ENCODE measurements around the gene CSF1.

CSF1 gene

GRCh38 chr1:109905491-109905890 lies 5.2 kb upstream of the CSF1 start:
- Histone ChIP-seq H4K91ac (ENCODE audit: low read length) (peak overlapping the region; percentile 28), H2BK15ac (ENCODE audit: low read depth, poor library complexity, severe bottlenecking) (peak overlapping the region; percentile 9), H3K23ac (ENCODE audit: low read length in 2 of 2) (no peak overlapping the region), H2BK120ac (ENCODE audit: low read depth, low read length) (no peak overlapping the region), H3K4me1 (ENCODE audit: control insufficient read depth, insufficient read depth, low read depth, low read length) (peaks cover 12% of the 10 kb centered on the region), H3K36me3 (ENCODE audit: control insufficient read depth in 1 of 2, insufficient read depth in 2 of 2, low read depth in 1 of 2, low read length in 2 of 2) (no peaks in the 10 kb centered on the region), H3K4me3 (ENCODE audit: insufficient read depth in 1 of 2, low read depth in 1 of 2, low read length in 2 of 2) (no peak overlapping the region), H3K14ac (ENCODE audit: low read length in 2 of 2) (no peak overlapping the region), H3K4ac (ENCODE audit: low read depth in 1 of 2, low read length in 2 of 2) (no peak overlapping the region), H4K8ac (ENCODE audit: low read length) (no peak overlapping the region), H3K27ac (ENCODE audit: low read length, poor library complexity, severe bottlenecking) (no peak overlapping the region), H2AFZ (ENCODE audit: low read depth, low read length) (no peak overlapping the region), H3K27me3 (ENCODE audit: control insufficient read depth in 1 of 2, insufficient read depth in 1 of 2, low read length in 2 of 2) (no peaks in the 10 kb centered on the region), H2BK5ac (ENCODE audit: low read depth, low read length, poor library complexity, severe bottlenecking) (no peak overlapping the region), H2BK12ac (ENCODE audit: low read length in 2 of 2) (peak overlapping the region; percentile 51 to 56), H3K4me2 (ENCODE audit: low read length, poor library complexity, severe bottlenecking) (no peak overlapping the region), H3K79me1 (replicated peaks; ENCODE audit: low read length, poor library complexity, severe bottlenecking) (no peaks in the 10 kb centered on the region), H3K18ac (ENCODE audit: low read depth in 1 of 2, low read length in 2 of 2) (peak overlapping the region; percentile 28 to 67), H3K9me3 (ENCODE audit: control insufficient read depth, low read length) (no peaks in the 10 kb centered on the region), H3K9ac (ENCODE audit: low read length) (no peak overlapping the region), H2AK5ac (ENCODE audit: low read length, severe bottlenecking) (no peak overlapping the region)
- no peak for DNase-seq
- 83% methylated on average over 5 of the region's 7 CpGs for WGBS

GRCh38 chr1:109906160-109906838 lies 4.3 kb upstream of the CSF1 start:
- Histone ChIP-seq H2BK15ac (ENCODE audit: low read depth, poor library complexity, severe bottlenecking) (no peak overlapping the region), H3K9ac (ENCODE audit: low read length) (no peak overlapping the region), H4K8ac (ENCODE audit: low read length) (no peak overlapping the region), H3K14ac (ENCODE audit: low read length in 2 of 2) (no peak overlapping the region), H2BK120ac (ENCODE audit: low read depth, low read length) (no peak overlapping the region), H2BK5ac (ENCODE audit: low read depth, low read length, poor library complexity, severe bottlenecking) (no peak overlapping the region), H2AFZ (ENCODE audit: low read depth, low read length) (no peak overlapping the region), H3K4me2 (ENCODE audit: low read length, poor library complexity, severe bottlenecking) (no peak overlapping the region), H3K9me3 (ENCODE audit: control insufficient read depth, low read length) (no peaks in the 10 kb centered on the region), H3K23ac (ENCODE audit: low read length in 2 of 2) (no peak overlapping the region), H4K91ac (ENCODE audit: low read length) (peak overlapping the region; percentile 25), H3K4me3 (ENCODE audit: insufficient read depth in 1 of 2, low read depth in 1 of 2, low read length in 2 of 2) (no peak overlapping the region), H3K27ac (ENCODE audit: low read length, poor library complexity, severe bottlenecking) (no peak overlapping the region), H3K4ac (ENCODE audit: low read depth in 1 of 2, low read length in 2 of 2) (no peak overlapping the region), H3K27me3 (ENCODE audit: control insufficient read depth in 1 of 2, insufficient read depth in 1 of 2, low read length in 2 of 2) (no peaks in the 10 kb centered on the region), H3K79me1 (replicated peaks; ENCODE audit: low read length, poor library complexity, severe bottlenecking) (peaks cover 2% of the 10 kb centered on the region), H3K18ac (ENCODE audit: low read depth in 1 of 2, low read length in 2 of 2) (no peak overlapping the region), H3K4me1 (ENCODE audit: control insufficient read depth, insufficient read depth, low read depth, low read length) (peaks cover 15% of the 10 kb centered on the region), H2BK12ac (ENCODE audit: low read length in 2 of 2) (peak overlapping the region; percentile 45 to 65), H2AK5ac (ENCODE audit: low read length, severe bottlenecking) (no peak overlapping the region), H3K36me3 (ENCODE audit: control insufficient read depth in 1 of 2, insufficient read depth in 2 of 2, low read depth in 1 of 2, low read length in 2 of 2) (no peaks in the 10 kb centered on the region)
- no peak for DNase-seq
- WGBS, result 85% methylated on average over 7 of the region's 7 CpGs

GRCh38 chr1:109906839-109907180 lies 3.8 kb upstream of the CSF1 start:
- H3K4ac ChIP-seq (ENCODE audit: low read depth in 1 of 2, low read length in 2 of 2), result peak overlapping the region in 1 of 2 experiments; percentile 27
- no peak overlapping the region for H2AFZ ChIP-seq (ENCODE audit: low read depth, low read length)
- no peak overlapping the region for H4K8ac ChIP-seq (ENCODE audit: low read length)
- no peak overlapping the region for H2BK120ac ChIP-seq (ENCODE audit: low read depth, low read length)
- DNase-seq, result no peak
- H4K91ac ChIP-seq (ENCODE audit: low read length), result no peak overlapping the region
- no peaks in the 10 kb centered on the region for H3K36me3 ChIP-seq (ENCODE audit: control insufficient read depth in 1 of 2, insufficient read depth in 2 of 2, low read depth in 1 of 2, low read length in 2 of 2)
- H3K18ac ChIP-seq (ENCODE audit: low read depth in 1 of 2, low read length in 2 of 2), result no peak overlapping the region
- no peaks in the 10 kb centered on the region for H3K9me3 ChIP-seq (ENCODE audit: control insufficient read depth, low read length)
- peak overlapping the region in 1 of 2 experiments; percentile 32 for H3K14ac ChIP-seq (ENCODE audit: low read length in 2 of 2)
- H3K79me1 ChIP-seq (replicated peaks; ENCODE audit: low read length, poor library complexity, severe bottlenecking), result peaks cover 3% of the 10 kb centered on the region
- H2BK12ac ChIP-seq (ENCODE audit: low read length in 2 of 2), result peak overlapping the region; percentile 59 to 65
- H2AK5ac ChIP-seq (ENCODE audit: low read length, severe bottlenecking), result no peak overlapping the region
- H2BK15ac ChIP-seq (ENCODE audit: low read depth, poor library complexity, severe bottlenecking), result peak overlapping the region; percentile 54
- no peak overlapping the region for H3K4me3 ChIP-seq (ENCODE audit: insufficient read depth in 1 of 2, low read depth in 1 of 2, low read length in 2 of 2)
- peaks cover 14% of the 10 kb centered on the region for H3K4me1 ChIP-seq (ENCODE audit: control insufficient read depth, insufficient read depth, low read depth, low read length)
- WGBS, result 86% methylated on average over 4 of the region's 4 CpGs
- no peak overlapping the region for H3K23ac ChIP-seq (ENCODE audit: low read length in 2 of 2)
- H3K9ac ChIP-seq (ENCODE audit: low read length), result no peak overlapping the region
- H3K27ac ChIP-seq (ENCODE audit: low read length, poor library complexity, severe bottlenecking), result no peak overlapping the region
- no peaks in the 10 kb centered on the region for H3K27me3 ChIP-seq (ENCODE audit: control insufficient read depth in 1 of 2, insufficient read depth in 1 of 2, low read length in 2 of 2)
- H2BK5ac ChIP-seq (ENCODE audit: low read depth, low read length, poor library complexity, severe bottlenecking), result no peak overlapping the region
- H3K4me2 ChIP-seq (ENCODE audit: low read length, poor library complexity, severe bottlenecking), result no peak overlapping the region

GRCh38 chr1:109907190-109907774 lies 3.4 kb upstream of the CSF1 start:
- no peak overlapping the region for H2AFZ ChIP-seq (ENCODE audit: low read depth, low read length)
- no peak overlapping the region for H4K8ac ChIP-seq (ENCODE audit: low read length)
- H4K91ac ChIP-seq (ENCODE audit: low read length), result no peak overlapping the region
- DNase-seq, result no peak
- H2BK12ac ChIP-seq (ENCODE audit: low read length in 2 of 2), result peak overlapping the region; percentile 41 to 59
- peak overlapping the region in 1 of 2 experiments; percentile 24 for H3K18ac ChIP-seq (ENCODE audit: low read depth in 1 of 2, low read length in 2 of 2)
- peak overlapping the region in 1 of 2 experiments; percentile 32 for H3K14ac ChIP-seq (ENCODE audit: low read length in 2 of 2)
- peak overlapping the region; percentile 45 for H2BK120ac ChIP-seq (ENCODE audit: low read depth, low read length)
- peak overlapping the region in 1 of 2 experiments; percentile 27 for H3K4ac ChIP-seq (ENCODE audit: low read depth in 1 of 2, low read length in 2 of 2)
- no peak overlapping the region for H2BK5ac ChIP-seq (ENCODE audit: low read depth, low read length, poor library complexity, severe bottlenecking)
- H3K27ac ChIP-seq (ENCODE audit: low read length, poor library complexity, severe bottlenecking), result no peak overlapping the region
- no peak overlapping the region for H3K9ac ChIP-seq (ENCODE audit: low read length)
- no peak overlapping the region for H2AK5ac ChIP-seq (ENCODE audit: low read length, severe bottlenecking)
- H3K4me1 ChIP-seq (ENCODE audit: control insufficient read depth, insufficient read depth, low read depth, low read length), result peaks cover 17% of the 10 kb centered on the region
- no peaks in the 10 kb centered on the region for H3K9me3 ChIP-seq (ENCODE audit: control insufficient read depth, low read length)
- peaks cover 6% of the 10 kb centered on the region for H3K79me1 ChIP-seq (replicated peaks; ENCODE audit: low read length, poor library complexity, severe bottlenecking)
- no peaks in the 10 kb centered on the region for H3K27me3 ChIP-seq (ENCODE audit: control insufficient read depth in 1 of 2, insufficient read depth in 1 of 2, low read length in 2 of 2)
- peak overlapping the region; percentile 54 for H2BK15ac ChIP-seq (ENCODE audit: low read depth, poor library complexity, severe bottlenecking)
- no peaks in the 10 kb centered on the region for H3K36me3 ChIP-seq (ENCODE audit: control insufficient read depth in 1 of 2, insufficient read depth in 2 of 2, low read depth in 1 of 2, low read length in 2 of 2)
- H3K4me3 ChIP-seq (ENCODE audit: insufficient read depth in 1 of 2, low read depth in 1 of 2, low read length in 2 of 2), result no peak overlapping the region
- no peak overlapping the region for H3K23ac ChIP-seq (ENCODE audit: low read length in 2 of 2)
- WGBS, result 67% methylated on average over 1 of the region's 1 CpG
- no peak overlapping the region for H3K4me2 ChIP-seq (ENCODE audit: low read length, poor library complexity, severe bottlenecking)

Data from mesenchymal stem cell (in vitro differentiated cells and primary cell).